DOHH2 (cell line): ENCODE results near the gene KCNK3.
"Not testable (repeated sequence)": the region's sequence is repeated elsewhere in the genome, so short reads cannot be mapped to it uniquely, and the experiment has no call there.

Experiments used
- H3F3A ChIP-seq: fragments of 200-600 bp; sonication (generic), shearing (Covaris generic); 2 replicates; pipeline ENCODE4 v1.6.0; 2016; ENCODE audit warnings: antibody characterized with exemption, mild to moderate bottlenecking; ENCODE audit not compliant: control insufficient read depth, insufficient read depth
- H3K27ac ChIP-seq: fragments of 200-600 bp; sonication (generic); 2 replicates; pipeline ENCODE4 v1.5.1; 2014; ENCODE audit warnings: low read depth, mild to moderate bottlenecking, low read length, moderate library complexity
- H3K27me3 ChIP-seq: fragments of 200-600 bp; sonication (generic); 2 replicates; pipeline ENCODE4 v1.6.1; 2014; ENCODE audit warnings: mild to moderate bottlenecking, low read length, mixed read lengths; ENCODE audit not compliant: control insufficient read depth
- H3K36me3 ChIP-seq: fragments of 200-600 bp; sonication (generic); 2 replicates; pipeline ENCODE4 v1.6.1; 2014; ENCODE audit warnings: mild to moderate bottlenecking, low read length, moderate library complexity, mixed read lengths; ENCODE audit not compliant: control insufficient read depth
- H3K4me1 ChIP-seq: fragments of 200-600 bp; sonication (generic); 2 replicates; pipeline ENCODE4 v1.6.1; 2014; ENCODE audit warnings: mild to moderate bottlenecking, low read length, mixed read lengths; ENCODE audit not compliant: control insufficient read depth
- H3K4me2 ChIP-seq: fragments of 200-600 bp; sonication (generic); 2 replicates; pipeline ENCODE4 v1.6.0; 2014; ENCODE audit warnings: mild to moderate bottlenecking, low read length, moderate library complexity
- H3K4me3 ChIP-seq: fragments of 200-600 bp; sonication (generic); 2 replicates; pipeline ENCODE4 v1.5.1; 2014; ENCODE audit warnings: mild to moderate bottlenecking, low read length, mixed read lengths
- H3K79me2 ChIP-seq: fragments of 200-600 bp; sonication (generic); 2 replicates; pipeline ENCODE4 v1.6.1; 2014; ENCODE audit warnings: mild to moderate bottlenecking, low read length, mixed read lengths; ENCODE audit not compliant: control insufficient read depth
- H3K9me2 ChIP-seq: fragments of 200-600 bp; sonication (generic); replicated peaks from 2 replicates; pipeline ENCODE4 v1.6.1; 2014; ENCODE audit warnings: mild to moderate bottlenecking, low read length, mixed read lengths; ENCODE audit not compliant: control insufficient read depth
- H3K9me3 ChIP-seq: fragments of 200-600 bp; sonication (generic); 2 replicates; pipeline ENCODE4 v1.6.1; 2014; ENCODE audit warnings: antibody characterized with exemption, low read length, mixed read lengths; ENCODE audit not compliant: control insufficient read depth, insufficient read depth
- H4K20me1 ChIP-seq: fragments of 200-600 bp; sonication (generic); 2 replicates; pipeline ENCODE4 v1.6.0; 2014; ENCODE audit warnings: low read depth, mild to moderate bottlenecking, antibody characterized with exemption, low read length, moderate library complexity; ENCODE audit not compliant: control insufficient read depth, insufficient read depth
- CTCF ChIP-seq: fragments of 200-600 bp; sonication (generic); IDR thresholded peaks from one replicate; pipeline ENCODE4 v1.5.1; 2014; ENCODE audit warnings: antibody characterized with exemption, mild to moderate bottlenecking, low read depth, low read length; ENCODE audit not compliant: poor library complexity, severe bottlenecking
- EZH2phosphoT487 ChIP-seq: fragments of 200-600 bp; sonication (generic); IDR thresholded peaks from 2 replicates; pipeline ENCODE4 v1.6.1; 2017; ENCODE audit warnings: borderline replicate concordance, mild to moderate bottlenecking, antibody characterized with exemption, low read length, moderate library complexity, mixed read lengths

Gene KCNK3

GRCh38 chr2:26744953-26745352 is 52.4 kb downstream of the KCNK3 start:
- Histone ChIP-seq H3K4me1 (peaks cover 13% of the 10 kb centered on the region), H4K20me1 (no peaks in the 10 kb centered on the region), H3K36me3 (no peaks in the 10 kb centered on the region), H3K27ac (no peak overlapping the region), H3K27me3 (no peaks in the 10 kb centered on the region), H3K79me2 (no peaks in the 10 kb centered on the region), H3K9me3 (no peaks in the 10 kb centered on the region), H3K4me3 (no peak overlapping the region), H3K9me2 (no peaks in the 10 kb centered on the region), H3K4me2 (no peak overlapping the region), H3F3A (no peaks in the 10 kb centered on the region)
- TF ChIP-seq EZH2phosphoT487: no peak
- TF ChIP-seq CTCF: no peak

- H3K79me2 ChIP-seq: no peaks in the 10 kb centered on the region
- peaks cover 20% of the 10 kb centered on the region for H3K4me1 ChIP-seq
- H3K36me3 ChIP-seq: no peaks in the 10 kb centered on the region
- no peak overlapping the region for H3K4me3 ChIP-seq
- H3K9me2 ChIP-seq: no peaks in the 10 kb centered on the region
- no peaks in the 10 kb centered on the region for H4K20me1 ChIP-seq
- TF ChIP-seq CTCF (peak; percentile 91), EZH2phosphoT487 (no peak)
- no peak overlapping the region for H3K27ac ChIP-seq
- H3K9me3 ChIP-seq: no peaks in the 10 kb centered on the region
- no peak overlapping the region for H3K4me2 ChIP-seq
- no peaks in the 10 kb centered on the region for H3K27me3 ChIP-seq
- no peaks in the 10 kb centered on the region for H3F3A ChIP-seq
Observed at GRCh38 chr2:26745609-26746327, 53.2 kb downstream of the KCNK3 start.

- Histone ChIP-seq H3K9me2 (no peaks in the 10 kb centered on the region), H3K4me1 (peaks cover 26% of the 10 kb centered on the region), H3K4me3 (no peak overlapping the region), H3F3A (no peaks in the 10 kb centered on the region), H3K27ac (no peak overlapping the region), H3K4me2 (no peak overlapping the region), H4K20me1 (no peaks in the 10 kb centered on the region), H3K9me3 (no peaks in the 10 kb centered on the region), H3K36me3 (no peaks in the 10 kb centered on the region), H3K27me3 (no peaks in the 10 kb centered on the region), H3K79me2 (peaks cover 4% of the 10 kb centered on the region; the same call in 1 of the 2 replicates)
- TF ChIP-seq CTCF (no peak), EZH2phosphoT487 (no peak)
Observed at GRCh38 chr2:26746934-26747333, 54.4 kb downstream of the KCNK3 start.

- not testable (repeated sequence) for H3K9me2 ChIP-seq, H3K27me3 ChIP-seq, H3K9me3 ChIP-seq, H3K36me3 ChIP-seq, H4K20me1 ChIP-seq, H3F3A ChIP-seq, H3K79me2 ChIP-seq
- peak overlapping the region; percentile 70 for H3K4me3 ChIP-seq
- H3K4me1 ChIP-seq: peaks cover 37% of the 10 kb centered on the region
- peak overlapping the region; percentile 69 for H3K4me2 ChIP-seq
- peak overlapping the region; percentile 42; the same call in 1 of the 2 replicates for H3K27ac ChIP-seq
Observed at GRCh38 chr2:26749787-26750420, 57.4 kb downstream of the KCNK3 start.

GRCh38 chr2:26750467-26750866 is 57.9 kb downstream of the KCNK3 start:
- Histone ChIP-seq H3K4me2 (peak overlapping the region; percentile 69), H3K4me3 (peak overlapping the region; percentile 70), H3K4me1 (peaks cover 37% of the 10 kb centered on the region)
- not testable (repeated sequence) for H3K79me2 ChIP-seq, H4K20me1 ChIP-seq, H3K27ac ChIP-seq, H3K9me3 ChIP-seq, H3K9me2 ChIP-seq, H3K27me3 ChIP-seq, H3F3A ChIP-seq, H3K36me3 ChIP-seq
